HG03354 (cell line): ENCODE results near the gene ZBTB38.

Experiments used
- ATAC-seq: cut with Tn5 transposase; IDR thresholded peaks from one replicate; pipeline ENCODE4 v1.9.1; 2021; ENCODE audit warnings: mild to moderate bottlenecking; ENCODE audit not compliant: unreplicated experiment, poor library complexity, severe bottlenecking

The ZBTB38 gene

GRCh38 chr3:141413801-141414689 is 45.7 kb downstream of the ZBTB38 start:
- no peak for ATAC-seq

GRCh38 chr3:141414800-141415462 is 46.6 kb downstream of the ZBTB38 start:
- no peak for ATAC-seq

GRCh38 chr3:141415953-141416352 is 47.6 kb downstream of the ZBTB38 start:
- ATAC-seq, result no peak
